Jurkat, Clone E6-1 (cell line): ENCODE data around the gene CD52.
"Not testable (repeated sequence)": the region's sequence is repeated elsewhere in the genome, so short reads cannot be mapped to it uniquely, and the experiment has no call there.

Experiments
- DNase-seq: peaks from one replicate; pipeline ENCODE4 v3.0.0-alpha.2; 2011; ENCODE audit warnings: low read depth, low spot score
- H3K4me3 ChIP-seq: 2 replicates; pipeline ENCODE4 v1.5.1; 2011; ENCODE audit warnings: mild to moderate bottlenecking, low read length, control low read depth, moderate library complexity

CD52 gene

DNA sequence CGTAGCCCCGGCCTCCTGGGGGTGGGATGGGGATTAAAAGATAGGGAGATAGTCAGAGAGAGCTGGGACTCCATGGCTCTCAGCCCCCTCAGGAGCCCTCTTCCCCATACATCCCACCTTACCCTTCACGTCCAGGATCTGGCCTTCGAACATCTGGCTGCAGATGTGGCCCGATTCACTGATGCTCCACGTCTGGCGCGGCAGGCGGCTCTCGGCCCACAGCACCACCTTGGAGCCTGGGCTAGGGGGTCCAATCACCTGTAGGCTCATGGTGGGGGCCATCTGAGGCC lies 4.2 kb downstream of the CD52 start:
- H3K4me3 ChIP-seq = no peak overlapping the region
- DNase-seq = no peak

DNA sequence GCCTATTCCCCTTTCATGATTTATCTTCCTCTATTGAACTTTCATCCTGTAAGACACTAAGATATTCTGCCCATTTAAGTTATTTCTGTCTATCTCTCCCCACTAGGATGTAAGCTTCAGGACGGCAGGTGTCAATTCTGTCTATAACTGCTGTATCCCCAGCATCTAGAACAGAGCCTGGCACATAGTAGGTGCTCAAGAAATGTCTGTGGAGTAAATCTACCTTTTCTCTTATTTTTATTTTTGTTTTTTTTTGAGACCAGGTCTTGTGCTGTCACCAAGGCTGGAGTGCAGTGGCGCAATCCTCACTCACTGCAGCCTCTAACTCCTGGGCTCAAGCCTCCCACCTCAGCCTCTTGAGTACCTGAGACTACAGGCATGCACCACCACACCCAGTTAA lies 5.6 kb downstream of the CD52 start:
- no peak overlapping the region for H3K4me3 ChIP-seq
- no peak for DNase-seq

DNA sequence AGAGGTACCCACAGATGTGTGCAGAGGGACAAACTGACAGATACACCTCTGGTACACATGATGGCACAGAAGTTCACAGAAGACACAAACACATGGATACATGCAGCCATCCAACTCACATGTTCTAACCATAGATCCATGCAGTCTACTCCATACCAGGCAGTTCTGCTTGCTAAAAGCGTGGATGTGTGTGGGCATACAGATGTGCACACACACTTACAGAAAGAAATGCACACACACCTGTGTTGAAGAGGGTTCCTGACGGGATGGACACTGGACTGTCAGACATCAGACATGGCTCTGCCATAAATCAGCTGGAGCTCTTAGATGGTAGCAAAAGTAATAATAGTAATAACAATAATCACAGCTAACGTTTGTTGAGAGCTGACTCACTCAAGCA lies 6.8 kb downstream of the CD52 start:
- H3K4me3 ChIP-seq = no peak overlapping the region
- DNase-seq = no peak

DNA sequence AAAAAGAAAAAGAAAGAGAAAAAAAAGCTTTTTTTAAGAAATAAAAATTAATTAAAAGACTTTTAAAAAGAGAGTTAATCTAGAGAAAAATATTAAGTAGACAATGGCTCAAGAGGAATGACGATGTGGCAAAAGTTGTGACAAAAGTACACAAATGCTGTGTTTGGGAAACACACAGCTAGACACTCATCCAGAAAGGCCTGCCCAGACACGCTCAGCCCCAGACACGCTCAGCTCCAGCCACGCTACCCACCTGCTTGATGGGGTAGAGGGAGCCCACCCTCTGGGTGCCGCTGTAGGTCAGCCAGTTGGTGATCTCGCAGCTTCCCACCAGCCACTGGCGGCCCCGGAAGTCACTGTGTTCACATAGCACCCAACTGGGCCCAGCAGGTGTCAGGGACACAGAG lies 10.2 kb downstream of the CD52 start:
- H3K4me3 ChIP-seq = no peak overlapping the region
- no peak for DNase-seq

DNA sequence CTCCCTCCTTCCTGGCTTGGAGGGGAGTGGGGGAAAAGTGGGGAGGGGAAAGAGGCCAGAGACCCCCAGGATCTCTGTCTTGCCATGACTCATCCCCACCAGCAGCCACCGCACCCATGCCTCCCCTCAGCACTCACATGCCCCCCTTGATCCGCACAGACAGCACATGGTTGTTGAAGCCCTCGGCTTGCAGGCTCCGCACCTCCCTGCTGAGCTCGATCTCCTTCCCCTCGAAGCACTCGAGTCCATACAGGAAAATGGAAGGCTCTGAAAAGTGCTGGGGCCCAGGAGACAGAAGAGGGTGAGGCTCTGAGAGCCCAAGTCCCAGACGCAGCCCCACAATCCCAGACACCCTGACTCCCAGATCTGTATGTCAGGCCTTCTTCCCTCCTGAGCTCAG lies 10.8 kb downstream of the CD52 start:
- H3K4me3 ChIP-seq = no peak overlapping the region
- no peak for DNase-seq

DNA sequence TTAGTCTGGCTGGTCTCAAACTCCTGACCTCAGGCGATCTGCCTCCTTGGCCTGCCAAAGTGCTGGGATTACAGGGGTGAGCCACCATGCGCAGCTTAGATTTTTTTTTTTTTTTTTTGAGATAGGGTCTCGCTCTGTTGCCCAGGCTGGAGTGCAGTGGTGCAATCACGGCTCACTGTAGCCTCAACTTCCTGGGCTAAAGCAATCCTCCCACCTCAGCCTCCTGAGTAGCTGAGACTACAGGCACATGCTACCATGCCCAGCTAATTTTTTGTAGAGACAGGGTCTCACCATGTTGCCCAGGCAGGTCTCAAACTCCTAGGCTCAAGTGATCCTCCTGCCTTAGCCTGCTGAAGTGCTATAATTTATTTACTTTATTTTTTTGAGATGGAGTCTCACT lies 11.6 kb downstream of the CD52 start:
- not testable (repeated sequence) for DNase-seq, H3K4me3 ChIP-seq

DNA sequence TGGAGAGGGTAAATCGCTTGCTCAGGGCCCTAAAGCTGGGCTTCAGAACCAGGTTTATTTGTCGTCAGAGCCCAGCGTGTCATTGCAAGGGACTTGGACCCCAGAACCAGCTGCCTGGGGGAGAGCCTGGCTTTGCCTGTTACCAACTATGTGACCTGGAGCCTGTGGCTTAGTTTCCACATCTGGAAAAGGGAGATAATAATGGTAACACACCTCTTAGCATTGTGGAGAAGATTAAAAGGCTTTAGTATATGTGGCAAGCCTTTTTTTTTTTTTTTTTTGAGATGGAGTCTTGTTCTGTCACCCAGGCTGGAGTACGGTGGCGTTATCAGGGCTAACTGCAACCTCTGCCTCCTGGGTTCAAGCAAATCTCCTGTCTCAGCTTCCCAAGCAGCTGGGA lies 12.5 kb downstream of the CD52 start:
- no peak for DNase-seq
- no peak overlapping the region for H3K4me3 ChIP-seq

DNA sequence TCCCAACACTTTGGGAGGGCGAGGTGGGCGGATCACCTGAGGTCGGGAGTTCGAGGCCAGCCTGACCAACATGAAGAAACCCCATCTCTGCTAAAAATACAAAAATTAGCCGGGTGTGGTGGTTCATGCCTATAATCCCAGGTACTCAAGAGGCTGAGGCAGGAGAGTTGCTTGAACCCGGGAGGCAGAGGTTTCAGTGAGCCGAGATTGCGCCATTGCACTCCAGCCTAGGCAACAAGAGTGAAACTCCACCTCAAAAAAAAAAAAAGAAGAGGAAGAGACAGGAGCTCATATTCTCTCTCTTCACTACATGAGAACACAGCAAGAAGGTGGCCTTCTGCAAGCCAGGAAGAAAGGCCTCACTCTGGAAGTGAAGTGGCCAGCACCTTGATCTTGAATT lies 15.6 kb downstream of the CD52 start:
- not testable (repeated sequence) for DNase-seq, H3K4me3 ChIP-seq

DNA sequence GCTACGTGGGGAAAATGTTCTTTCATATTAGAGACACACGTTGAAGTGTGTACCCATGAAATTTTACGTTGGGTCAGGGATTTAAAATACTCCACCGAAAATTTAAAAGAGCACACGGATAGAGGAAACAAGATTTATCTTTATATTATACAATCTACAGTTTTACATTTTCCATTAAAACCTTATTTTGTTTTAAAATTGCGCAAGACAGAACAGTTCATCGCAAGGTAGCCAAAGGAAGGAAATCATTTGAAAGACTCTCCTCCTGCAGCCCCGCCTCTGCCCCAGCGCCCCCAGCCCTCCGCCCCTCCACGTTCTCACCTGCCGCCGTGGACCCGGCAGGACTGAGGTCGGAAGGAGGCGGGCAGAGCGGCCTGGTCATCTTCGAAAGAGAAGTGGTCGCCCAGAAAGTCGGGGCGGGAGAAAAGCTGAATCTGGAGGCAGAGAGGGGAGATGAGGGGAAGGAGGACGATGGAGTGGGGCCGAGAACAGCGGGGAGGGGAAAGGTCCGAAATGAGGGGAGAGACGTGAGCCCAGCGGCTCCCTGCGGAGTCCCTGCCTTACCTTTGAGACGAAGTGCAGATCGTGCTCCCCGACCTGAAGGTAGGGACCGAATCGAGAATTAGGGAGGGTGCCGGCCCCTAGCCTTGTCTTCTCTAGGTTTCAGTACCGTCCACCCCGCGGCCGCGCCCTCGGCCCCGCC lies 18.2 kb downstream of the CD52 start:
- peak overlapping the region; percentile 58 for H3K4me3 ChIP-seq
- DNase-seq = no peak

DNA sequence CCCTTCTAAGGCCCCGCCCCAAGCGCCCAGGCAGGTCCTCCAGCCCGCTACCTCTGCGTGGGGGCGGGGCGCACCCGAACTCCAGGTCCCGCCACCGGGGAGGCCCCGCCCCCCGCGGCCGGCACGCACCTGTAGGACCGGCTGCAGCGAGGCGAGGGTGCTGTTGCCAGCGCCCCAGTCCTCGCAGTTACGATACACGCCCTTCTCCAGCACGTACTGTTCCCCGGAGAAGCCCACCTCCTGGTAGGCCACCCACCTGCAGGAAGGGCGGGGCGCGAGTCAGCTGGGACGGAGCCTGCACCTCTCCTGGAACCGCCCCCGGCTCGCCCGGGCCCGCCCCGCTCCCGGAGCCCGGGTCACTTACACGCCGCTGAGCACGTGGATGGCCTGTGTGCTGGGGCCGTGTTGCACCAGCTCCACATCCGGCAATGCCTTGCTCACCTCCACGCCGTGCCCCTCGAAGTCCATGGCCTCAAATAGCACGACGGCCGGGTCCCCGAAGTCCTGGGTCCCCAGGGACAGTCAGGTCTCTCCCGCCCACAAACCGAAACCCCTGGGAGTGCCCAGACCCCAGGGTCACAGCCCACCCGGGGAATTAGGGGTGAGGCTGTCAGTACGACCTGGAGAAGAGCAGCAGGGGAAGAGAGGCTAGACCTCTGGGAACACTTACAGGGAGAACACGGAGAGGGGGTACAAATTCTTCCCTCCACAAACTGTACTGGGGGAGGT lies 18.9 kb downstream of the CD52 start:
- DNase-seq = no peak
- H3K4me3 ChIP-seq = peak overlapping the region; percentile 58

DNA sequence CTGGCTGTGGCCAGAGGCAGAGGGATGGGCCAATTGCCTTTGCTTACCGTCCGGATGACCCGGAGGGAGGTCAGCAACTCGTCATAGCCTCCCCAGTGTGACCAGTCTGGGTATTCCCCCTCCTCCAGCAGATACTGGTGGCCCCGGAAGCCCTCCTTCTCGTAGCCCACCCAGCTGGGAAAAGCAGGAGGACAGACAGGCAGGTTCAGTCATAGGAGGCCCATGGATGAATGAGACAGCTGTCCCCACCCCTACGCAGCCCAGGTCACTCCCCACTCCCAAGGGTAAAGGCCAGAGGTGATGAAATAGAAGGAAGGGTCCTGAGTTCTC lies 19.4 kb downstream of the CD52 start:
- no peak for DNase-seq
- H3K4me3 ChIP-seq = no peak overlapping the region

DNA sequence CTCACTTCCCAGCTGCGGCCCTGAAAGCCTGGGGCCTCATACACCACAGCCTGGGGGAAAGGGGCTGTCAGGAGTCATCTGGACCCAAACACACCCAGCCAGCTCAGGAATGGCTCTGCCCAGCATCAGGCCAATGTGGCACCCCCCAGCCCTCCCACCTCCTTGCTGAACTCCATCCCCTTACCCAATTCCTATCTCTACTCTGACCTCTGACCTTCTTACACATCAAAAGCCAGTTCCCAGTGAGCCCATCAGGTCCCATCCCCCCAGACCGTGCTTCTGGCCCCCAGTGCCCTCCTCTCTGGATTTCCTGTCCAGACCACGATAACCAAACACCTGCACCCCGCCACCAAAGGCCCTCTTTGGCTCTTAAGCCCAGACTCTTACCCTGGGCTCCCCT lies 19.9 kb downstream of the CD52 start:
- no peak for DNase-seq
- no peak overlapping the region for H3K4me3 ChIP-seq

DNA sequence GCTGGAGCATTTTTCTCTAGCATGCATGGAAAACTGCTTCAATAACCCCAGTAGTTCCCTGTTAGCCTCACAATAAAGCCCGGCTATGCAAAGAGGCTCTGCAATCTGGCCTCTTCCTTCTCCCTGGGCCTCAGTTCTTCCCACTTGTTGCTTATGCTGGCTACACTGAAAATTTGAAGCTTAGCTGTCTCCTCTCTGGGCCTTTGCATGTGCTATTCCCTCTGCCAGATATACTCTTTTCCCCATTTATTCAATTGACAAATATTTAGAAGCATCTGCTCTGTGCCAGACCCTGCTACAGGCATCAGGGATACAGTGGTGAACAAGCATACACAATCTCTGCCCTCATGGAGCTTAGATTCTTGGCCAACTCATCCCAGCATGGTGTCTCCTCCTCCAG lies 20.9 kb downstream of the CD52 start:
- DNase-seq = no peak
- no peak overlapping the region for H3K4me3 ChIP-seq

DNA sequence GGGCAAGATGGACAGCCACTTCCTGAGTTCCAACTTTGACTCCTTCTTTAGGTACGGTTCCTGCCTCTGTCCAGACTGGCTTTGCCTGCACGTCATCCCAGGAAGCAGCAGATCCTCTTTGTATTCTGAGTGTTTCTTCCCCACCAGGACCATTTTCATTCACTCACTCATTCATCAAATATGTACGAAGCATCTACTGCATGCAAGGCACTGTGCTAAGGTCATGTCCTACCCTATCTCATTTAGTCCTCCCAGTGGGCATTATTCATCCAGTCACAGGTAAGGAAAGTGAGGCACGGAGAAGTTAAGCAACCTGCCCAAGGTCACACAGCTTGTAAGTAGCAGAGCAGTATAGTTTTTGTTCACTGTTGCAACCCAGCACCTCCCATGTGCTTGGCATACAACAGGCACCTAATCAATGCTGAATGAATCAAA lies 22.3 kb downstream of the CD52 start:
- no peak for DNase-seq

DNA sequence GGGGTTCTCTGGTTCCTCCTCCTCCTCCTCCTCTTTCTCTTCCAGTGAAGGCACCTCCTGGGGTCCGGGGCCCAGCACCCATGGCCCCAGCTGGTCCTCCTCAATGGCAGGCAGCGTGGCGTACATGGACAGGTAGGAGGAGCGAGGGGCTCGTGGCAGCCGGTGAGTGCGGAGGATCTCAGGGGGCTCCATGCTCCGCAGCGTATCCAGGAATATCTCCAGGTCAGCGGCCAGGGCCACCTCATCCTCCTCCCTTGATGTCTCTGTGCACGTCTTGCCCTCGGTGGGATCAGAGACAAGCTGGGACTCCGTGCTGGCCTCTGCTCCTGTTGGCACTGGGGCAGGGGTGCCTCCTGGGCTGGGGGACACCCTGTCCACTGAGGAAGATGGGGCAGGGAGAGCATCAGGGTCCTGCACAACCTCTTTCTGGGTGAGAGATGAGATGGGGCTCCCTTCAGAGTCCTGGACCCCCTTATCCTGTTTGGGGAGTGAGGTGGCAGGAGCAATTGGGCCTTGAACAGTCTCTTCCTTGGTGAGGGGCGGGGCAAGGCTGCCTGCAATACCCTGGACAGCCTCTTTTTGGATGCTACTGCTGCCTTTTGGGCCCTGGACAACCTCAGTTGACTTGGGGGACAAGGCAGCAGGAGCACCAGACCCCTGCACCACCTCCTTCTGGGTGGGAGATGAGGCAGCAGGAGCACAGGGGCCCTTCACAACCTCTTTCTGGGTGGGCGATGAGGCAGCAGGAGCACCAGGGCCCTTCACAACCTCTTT lies 26.6 kb downstream of the CD52 start:
- no peak for DNase-seq
- H3K4me3 ChIP-seq = no peak overlapping the region

More for the DNA sequence above, 22.3 kb downstream of the CD52 start:
- no peak overlapping the region for H3K4me3 ChIP-seq

DNA sequence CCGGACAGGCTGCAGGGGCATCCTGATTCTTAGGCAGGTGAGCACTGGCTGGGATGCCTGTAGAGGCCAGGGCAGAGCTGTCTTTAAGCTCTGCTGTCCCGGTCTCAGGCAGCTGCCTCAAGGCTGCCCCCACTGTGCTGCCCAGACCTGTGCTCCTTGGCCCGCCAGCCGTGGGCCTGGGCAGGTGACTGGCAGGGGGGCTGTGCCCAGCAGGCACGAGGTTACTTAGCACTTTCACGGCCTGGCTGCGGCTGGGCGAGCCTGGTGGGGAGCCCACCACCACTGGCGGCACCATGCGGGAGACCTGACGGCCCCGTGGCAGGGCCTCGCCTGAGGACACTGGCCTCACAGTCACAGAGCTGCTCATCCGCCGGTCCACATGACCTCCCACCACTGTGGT lies 28.0 kb downstream of the CD52 start:
- no peak for DNase-seq
- no peak overlapping the region for H3K4me3 ChIP-seq

DNA sequence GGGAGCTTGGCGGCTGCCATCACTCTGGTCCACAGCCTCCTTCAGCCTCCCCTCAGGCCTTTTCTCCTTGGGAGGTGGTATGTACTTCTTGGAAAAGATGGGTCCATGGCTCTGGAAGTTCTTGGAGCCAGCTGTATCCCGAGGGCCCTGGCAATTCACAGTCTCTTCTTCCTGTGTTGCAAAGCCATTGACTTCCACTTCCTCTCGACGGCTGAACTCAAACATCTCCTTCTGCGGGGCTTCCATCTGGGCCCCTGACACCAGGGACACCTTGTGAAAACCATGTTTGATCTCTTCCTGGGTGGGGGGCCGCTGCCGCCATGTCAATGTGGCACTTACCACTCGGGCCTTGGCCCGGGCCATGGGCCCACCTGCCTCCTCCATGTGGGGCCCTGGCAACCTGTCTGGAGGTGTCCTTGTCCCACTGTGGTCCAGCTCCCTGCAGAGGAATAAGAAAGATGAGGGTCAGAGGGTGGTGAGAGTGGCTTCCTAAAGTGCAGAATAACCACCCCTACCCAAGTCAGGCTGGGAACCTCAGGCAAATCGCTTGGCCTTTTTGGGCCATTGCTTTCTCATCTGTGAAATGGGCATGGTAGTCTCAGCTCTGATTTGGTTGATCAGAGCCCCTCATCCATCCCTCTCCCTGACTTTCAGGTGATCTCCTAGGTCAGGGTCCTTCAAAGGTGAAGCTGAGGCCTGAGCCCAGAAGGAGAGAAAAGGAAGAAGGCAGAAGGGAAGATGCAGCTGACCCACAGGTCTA lies 28.7 kb downstream of the CD52 start:
- H3K4me3 ChIP-seq = no peak overlapping the region
- DNase-seq = no peak

DNA sequence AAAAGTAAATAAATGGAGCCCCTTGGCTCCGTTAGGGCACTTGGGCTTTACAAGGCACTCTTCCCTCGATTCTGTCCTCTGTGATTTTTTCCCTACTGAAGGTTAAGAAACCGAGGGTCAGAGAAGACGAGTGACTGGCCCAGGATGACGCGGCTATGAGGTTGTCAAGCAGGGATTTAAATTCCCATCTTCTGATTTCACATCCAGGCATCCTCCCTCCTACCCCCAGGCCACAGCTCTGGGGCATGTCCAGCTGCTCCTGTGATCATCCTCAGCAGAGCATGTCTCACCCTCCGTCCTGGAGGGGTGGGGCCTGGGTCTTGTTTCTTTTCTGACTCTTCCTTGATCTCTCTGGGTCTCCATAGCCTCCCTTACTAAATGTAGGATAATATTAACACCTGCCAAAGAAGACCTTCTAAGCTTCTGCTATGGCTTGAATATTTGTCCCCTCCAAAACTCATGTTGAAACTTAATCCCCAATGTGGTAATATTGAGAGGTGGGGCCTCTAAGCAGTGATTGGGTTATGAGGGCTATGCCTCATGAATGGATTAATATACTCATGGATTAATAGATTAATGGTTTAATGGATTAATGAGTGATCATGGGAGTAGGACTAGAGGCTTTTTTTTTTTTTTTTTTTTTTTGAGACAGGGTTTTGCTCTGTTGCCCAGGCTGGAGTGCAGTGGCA lies 31.6 kb downstream of the CD52 start:
- no peak overlapping the region for H3K4me3 ChIP-seq
- DNase-seq = no peak

DNA sequence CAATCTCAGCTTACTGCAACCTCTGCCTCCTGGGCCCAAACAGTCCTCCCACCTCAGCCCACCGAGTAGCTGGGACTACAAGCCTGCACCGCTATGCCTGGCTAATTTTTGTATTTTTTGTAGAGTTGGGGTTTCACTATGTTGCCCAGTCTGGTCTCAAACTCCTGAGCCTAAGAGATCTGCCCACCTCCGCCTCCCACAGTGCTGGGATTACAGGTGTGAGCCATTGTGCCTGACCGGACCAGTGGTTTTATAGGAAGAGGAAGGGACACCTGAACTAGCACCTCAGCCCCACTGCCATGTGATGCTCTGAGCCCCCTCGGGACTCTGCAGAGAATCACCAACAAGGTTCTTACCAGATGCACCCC lies 32.1 kb downstream of the CD52 start:
- H3K4me3 ChIP-seq = no peak overlapping the region
- DNase-seq = no peak
